GM21528 (cell line): ENCODE data around the gene SLMAP.

ENCODE experiments used
- ATAC-seq: cut with Tn5 transposase; IDR thresholded peaks from one replicate; pipeline ENCODE4 v1.9.1; 2021; ENCODE audit warnings: mild to moderate bottlenecking, moderate library complexity; ENCODE audit not compliant: unreplicated experiment, low FRiP score

Gene SLMAP, protein sequence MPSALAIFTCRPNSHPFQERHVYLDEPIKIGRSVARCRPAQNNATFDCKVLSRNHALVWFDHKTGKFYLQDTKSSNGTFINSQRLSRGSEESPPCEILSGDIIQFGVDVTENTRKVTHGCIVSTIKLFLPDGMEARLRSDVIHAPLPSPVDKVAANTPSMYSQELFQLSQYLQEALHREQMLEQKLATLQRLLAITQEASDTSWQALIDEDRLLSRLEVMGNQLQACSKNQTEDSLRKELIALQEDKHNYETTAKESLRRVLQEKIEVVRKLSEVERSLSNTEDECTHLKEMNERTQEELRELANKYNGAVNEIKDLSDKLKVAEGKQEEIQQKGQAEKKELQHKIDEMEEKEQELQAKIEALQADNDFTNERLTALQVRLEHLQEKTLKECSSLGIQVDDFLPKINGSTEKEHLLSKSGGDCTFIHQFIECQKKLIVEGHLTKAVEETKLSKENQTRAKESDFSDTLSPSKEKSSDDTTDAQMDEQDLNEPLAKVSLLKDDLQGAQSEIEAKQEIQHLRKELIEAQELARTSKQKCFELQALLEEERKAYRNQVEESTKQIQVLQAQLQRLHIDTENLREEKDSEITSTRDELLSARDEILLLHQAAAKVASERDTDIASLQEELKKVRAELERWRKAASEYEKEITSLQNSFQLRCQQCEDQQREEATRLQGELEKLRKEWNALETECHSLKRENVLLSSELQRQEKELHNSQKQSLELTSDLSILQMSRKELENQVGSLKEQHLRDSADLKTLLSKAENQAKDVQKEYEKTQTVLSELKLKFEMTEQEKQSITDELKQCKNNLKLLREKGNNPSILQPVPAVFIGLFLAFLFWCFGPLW

DNA sequence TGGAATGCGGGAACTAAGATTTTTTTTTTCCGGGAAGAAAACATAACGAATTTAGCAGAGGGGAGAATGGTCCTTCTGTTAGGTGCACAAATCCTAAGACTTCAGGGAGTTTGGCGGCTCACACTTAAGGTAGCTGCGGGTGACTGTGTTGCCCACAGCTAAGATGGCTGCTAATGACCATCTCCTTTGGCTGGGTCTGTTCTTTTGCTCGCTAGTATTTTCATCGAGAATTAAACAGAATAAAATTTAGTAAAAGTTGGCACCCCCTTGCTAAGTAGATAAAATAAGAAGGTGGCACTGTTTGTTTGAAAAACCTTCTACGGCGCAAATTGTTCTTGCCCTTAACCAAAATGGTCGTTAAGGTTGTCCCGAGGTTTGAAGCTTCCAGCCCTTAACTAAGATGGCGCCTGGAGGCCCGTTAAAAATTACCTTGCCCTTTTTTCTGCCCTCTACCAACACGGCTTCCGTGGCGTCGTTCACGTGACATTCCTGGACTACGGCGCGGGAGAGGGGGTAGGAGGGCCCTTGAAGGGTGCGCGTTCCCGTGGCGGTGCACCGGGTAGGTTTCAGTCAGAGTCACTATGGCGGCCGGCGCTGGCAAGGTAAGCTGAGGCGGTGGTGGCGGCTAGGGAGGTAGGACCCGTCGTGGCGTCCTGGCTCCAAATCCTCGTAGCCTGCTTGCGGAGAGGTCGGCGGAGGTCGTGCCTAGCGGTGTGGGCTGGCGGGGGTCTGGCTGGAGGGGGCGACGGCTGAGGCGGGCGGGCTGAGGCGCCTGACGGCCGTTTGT, at the start of gene SLMAP:
Gene SLMAP (plus strand): TSS at position 569 of the 787 bp plus-strand sequence. CDS start 1,343 bp downstream, outside the sequence.
- peak; percentile 92 for ATAC-seq

DNA sequence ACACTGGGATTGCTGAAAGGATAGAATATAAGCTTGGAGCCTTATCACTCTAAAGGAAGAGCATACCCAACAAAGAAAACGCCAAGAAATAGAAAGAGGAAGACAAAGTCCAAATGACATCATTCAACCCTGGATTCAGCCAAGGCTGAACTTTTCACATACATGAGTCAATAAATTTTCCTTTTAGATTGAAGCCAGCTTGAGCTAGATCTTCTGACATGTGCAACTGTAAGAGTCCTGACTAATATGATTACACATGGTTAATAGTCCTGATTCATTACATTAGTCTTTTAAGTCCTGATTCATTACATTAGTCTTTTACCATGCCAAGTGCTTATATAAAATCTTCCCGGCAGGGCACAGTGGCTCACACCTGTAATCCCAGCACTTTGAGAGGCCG, 49.6 kb upstream of the SLMAP start:
- ATAC-seq, result no peak

DNA sequence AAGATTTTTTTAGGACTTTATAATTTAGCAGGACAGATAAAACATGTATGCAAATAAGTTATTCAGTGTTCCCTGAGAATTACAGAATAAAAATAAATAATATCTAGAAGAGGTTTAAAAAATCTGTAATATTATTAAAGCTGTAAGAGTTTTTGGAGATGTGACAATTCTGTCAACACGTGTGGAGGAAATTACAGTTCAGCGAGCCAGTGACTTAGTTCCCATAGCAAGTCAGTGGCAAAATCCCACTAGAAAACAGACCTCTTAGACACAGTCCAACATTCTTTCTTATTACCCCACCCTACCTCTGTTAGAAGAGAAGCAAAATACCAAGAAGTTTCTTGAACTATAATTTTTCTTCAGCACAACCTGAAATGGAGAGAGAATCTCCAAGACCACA, 47.1 kb upstream of the SLMAP start:
- ATAC-seq, result no peak

GRCh38 chr3:57709559-57709958, 46.5 kb upstream of the SLMAP start:
- ATAC-seq, result no peak

GRCh38 chr3:57715686-57716085, 40.4 kb upstream of the SLMAP start:
- no peak for ATAC-seq

DNA sequence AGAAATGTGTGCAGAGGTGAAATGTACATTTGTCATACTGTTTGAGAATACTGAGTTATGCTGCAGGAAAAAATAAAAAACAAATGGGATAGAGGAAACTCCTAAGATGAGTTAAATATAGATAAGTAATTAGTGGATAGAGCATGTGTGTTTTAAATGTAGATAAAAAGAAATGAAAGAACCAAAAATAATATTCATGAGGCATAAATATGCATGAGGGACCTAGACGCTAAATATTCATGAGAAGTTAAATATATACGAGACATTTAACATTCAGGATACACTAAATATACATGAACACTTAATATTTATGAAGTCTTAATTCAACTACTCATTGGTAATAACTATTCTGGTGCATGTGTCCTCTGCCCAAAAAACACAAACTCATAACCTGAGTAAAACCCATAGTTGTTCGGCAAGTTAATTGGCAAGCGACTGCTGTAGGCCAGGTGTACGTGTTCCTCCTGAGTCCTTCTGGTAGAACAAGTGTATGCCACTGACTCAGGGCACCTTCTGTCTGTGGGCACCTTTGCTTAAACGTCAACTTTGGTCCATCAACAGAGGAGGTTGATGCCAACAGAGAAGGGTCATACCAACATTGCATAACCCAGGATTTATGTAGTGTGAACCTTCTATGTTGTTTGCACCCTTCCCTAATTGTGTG, 38.8 kb upstream of the SLMAP start:
- no peak for ATAC-seq

- ATAC-seq, result no peak
Observed at GRCh38 chr3:57718118-57718517, 38.0 kb upstream of the SLMAP start.

DNA sequence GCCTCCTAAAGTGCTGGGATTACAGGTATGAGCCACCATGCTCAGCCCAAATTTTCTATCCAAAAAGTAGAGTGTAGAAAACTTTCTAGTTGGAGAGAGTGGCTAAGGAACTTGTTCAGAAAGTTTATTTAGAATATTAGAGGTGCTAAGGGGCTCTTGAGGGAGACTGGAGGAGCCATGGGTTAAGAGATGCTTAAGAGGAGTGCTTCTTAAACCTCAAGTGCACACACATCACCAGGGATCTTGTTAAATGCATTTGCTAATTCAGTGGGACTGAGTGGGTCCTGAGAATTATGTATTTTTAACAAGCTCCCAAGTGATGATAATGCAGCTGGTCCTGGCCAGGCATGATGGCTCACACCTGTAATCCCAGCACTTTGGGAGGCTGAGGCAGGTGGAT, 29.7 kb upstream of the SLMAP start:
- ATAC-seq, result no peak

DNA sequence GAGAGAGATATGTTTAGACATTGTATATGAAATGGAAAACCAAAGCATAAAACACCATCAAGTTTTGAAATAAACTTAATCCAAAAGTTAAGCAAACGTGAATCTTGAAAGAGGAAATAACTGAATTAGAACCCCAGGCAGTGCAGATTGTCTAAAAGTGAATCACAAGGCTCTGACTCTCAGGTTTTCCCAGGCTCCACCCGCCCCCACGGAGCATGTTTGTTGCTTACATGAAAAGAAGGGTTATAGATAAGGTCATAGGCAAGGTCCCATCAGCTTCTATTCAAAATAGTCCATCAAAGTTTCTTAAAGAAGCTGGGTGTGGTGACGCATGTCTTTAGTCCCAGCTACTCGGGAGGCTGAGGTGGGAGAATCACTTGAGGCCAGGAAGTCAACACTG, 29.0 kb upstream of the SLMAP start:
- no peak for ATAC-seq

DNA sequence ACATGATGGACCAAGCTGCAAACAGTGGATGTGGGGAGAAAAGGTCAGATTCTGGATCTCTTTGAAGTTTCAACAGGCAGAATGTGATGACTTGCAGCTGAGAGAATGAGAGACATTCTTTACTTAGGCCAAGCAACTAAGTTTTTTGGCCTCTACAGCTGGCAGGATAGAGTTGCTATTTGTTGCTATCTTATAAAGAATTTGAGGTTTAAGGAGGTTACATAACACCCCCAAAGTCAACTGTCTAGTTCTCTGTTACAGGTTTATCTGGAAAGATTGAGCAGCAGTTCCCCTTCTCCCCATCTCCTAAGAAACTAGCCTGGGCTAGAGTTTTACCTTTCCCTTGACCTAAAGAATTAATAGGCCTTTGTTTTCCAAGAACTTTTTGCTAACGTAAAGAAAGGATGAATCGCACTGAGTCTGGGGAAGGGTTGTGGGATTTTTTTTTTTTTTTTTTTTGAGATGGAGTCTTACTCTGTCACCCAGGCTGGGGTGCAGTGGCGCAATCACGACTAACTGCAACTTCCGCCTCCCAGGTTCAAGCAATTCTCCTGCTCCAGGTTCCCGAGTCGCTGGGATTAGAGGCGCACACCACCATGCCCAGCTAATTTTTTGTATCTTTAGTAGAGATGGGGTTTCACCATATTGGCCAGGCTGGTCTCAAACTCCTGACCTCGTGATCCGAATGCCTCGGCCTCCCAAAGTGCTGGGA, 26.6 kb upstream of the SLMAP start:
- no peak for ATAC-seq

GRCh38 chr3:57730682-57731081, 25.4 kb upstream of the SLMAP start:
- ATAC-seq, result no peak

DNA sequence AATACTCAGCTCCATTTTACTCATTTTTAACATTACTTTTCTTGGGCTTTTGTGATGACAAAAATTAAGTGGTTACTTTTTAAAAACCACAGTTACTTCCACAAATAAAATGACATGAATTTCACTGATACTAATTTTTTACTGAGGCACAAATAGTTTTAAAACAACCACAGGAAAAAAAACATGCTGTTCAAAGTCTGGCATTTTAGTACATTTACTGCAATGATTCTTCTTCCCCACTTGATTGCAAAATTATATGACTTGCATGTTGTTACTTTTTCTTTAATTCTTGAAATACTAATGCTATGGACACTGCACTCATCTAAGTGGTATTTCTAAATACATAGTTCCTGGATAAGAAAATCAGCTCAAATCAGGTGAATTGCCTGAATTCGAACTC, 24.8 kb upstream of the SLMAP start:
- no peak for ATAC-seq

DNA sequence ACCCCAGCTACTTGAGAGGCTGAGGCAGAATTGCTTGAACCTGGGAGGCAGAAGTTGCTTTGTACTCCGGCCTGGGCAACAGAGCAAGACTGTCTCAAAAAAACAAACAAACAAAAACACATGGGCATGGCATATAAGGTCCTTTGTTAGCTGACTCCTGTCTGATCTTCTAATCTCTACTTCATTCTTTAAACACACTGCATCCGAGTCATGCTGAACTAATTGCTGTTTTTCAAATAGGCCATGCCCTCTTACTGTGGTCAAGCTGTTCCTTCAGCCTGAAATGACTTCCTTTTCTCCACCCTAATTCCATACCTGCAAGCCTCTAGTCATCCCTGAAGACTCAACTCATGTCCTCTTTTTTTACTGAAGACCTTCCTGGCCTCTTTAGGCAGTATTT, 22.3 kb upstream of the SLMAP start:
- no peak for ATAC-seq

GRCh38 chr3:57735405-57735804, 20.7 kb upstream of the SLMAP start:
- no peak for ATAC-seq

DNA sequence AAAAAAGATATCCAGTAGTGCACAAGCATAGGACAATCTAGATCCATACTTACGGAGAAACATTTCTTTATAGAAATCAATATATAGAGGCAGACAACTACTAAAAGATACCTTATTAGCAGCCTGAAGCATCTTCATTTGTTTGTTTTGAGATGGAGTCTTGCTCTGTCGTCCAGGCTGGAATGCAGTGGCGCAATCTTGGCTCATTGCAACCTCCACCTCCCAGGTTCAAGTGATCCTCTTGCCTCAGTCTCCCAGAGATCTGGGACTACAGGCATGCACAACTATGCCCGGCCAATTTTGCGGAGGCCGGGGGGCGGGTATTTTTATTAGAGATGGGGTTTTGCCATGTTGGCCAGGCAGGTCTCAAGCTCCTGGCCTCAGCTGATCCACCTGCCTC, 18.3 kb upstream of the SLMAP start:
- ATAC-seq, result no peak

- ATAC-seq, result no peak
Observed at GRCh38 chr3:57738391-57738790, 17.7 kb upstream of the SLMAP start.

DNA sequence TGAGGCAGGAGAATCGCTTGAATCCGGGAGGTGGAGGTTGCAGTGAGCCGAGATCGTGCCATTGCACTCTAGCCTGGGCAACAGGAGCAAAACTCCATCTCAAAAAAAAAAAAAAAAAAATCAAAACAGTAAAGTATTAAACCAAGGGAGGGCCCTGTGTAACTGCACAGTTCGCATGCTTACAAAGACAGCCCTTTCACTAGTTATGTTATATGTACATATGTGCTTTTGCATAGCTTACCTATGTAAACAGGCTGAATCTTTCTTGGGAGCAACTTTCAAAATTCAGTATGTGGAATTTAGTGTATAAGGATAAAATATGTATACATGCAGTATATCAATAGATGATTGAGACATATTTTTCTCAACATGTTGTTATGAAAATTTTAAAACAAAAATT, 16.1 kb upstream of the SLMAP start:
- no peak for ATAC-seq

GRCh38 chr3:57743496-57743895, 12.6 kb upstream of the SLMAP start:
- no peak for ATAC-seq

DNA sequence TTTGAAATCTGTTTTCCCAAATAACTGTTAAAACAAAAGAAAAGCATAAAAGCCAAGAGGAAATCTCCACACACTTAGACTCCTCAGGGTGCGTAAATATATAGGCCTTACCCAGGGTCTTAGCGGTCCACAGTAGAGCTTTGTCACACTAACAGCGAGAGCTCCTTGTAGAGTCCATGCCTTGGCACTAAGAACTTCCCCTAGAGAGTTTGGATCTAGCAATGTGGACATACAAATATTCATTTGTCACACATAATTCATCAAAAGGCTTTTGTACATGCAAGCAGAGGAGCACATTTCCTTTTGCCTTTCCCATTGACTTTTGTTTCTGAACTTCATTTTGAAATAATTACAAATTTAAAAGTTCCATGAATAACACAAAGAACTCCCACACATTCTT, 11.0 kb upstream of the SLMAP start:
- ATAC-seq, result no peak
